Sigmoid colon (tissue), 7 donors: ENCODE data around the gene TECTA. TPM values are rescaled to one million over a fixed set of nuclear protein-coding genes. Genes with fewer than 3 reads are reported as not detected.

Experiments
- DNase-seq: peaks from one replicate; pipeline ENCODE4 v3.0.0-alpha.2; 2019
- H3K27ac ChIP-seq, 4 donors: fragments of 200-600 bp; sonication (generic); one replicate each; pipeline ENCODE4 v1.5.1; 2016 to 2019; ENCODE audit warnings: mild to moderate bottlenecking in 1 of 4
- H3K27me3 ChIP-seq, 3 donors: fragments of 200-600 bp; sonication (generic); one replicate each; pipeline ENCODE4 v1.5.1; 2019; ENCODE audit warnings: mild to moderate bottlenecking in 1 of 3
- H3K36me3 ChIP-seq, 4 donors: fragments of 200-600 bp; sonication (generic); one replicate each; pipeline ENCODE4 v1.5.1; 2016 to 2019
- H3K4me1 ChIP-seq, 4 donors: fragments of 200-600 bp; sonication (generic); one replicate each; pipeline ENCODE4 v1.5.1; 2017 to 2019
- H3K4me3 ChIP-seq, 4 donors: fragments of 200-600 bp; sonication (generic); one replicate each; pipeline ENCODE4 v1.5.1; 2017 to 2019; ENCODE audit warnings: mild to moderate bottlenecking in 2 of 4, moderate library complexity in 1 of 4
- H3K9me3 ChIP-seq, 4 donors: fragments of 200-600 bp in 3 of 4; sonication (generic) in 3 of 4; one replicate each; pipeline versions ENCODE4 v1.5.1 to v1.6.1; 2013 to 2019
- CTCF ChIP-seq, 4 experiments: fragments of 450-650 bp in 3 of 4; fragments of 200-600 bp in 1 of 4; IDR thresholded peaks; one replicate each; pipeline ENCODE4 v1.5.1; 2016 to 2019; ENCODE audit warnings: antibody characterized with exemption in 4 of 4, mild to moderate bottlenecking in 3 of 4, moderate library complexity in 2 of 4
- EP300 ChIP-seq, 4 donors: sonication (generic); formaldehyde crosslinking; IDR thresholded peaks; one replicate each; pipeline ENCODE4 v1.6.1; 2017; ENCODE audit warnings: antibody characterized with exemption in 4 of 4
- POLR2A ChIP-seq, 2 donors: fragments of 450-650 bp; IDR thresholded peaks; one replicate each; pipeline ENCODE4 v1.6.1; 2016; ENCODE audit warnings: antibody characterized with exemption in 2 of 2, mild to moderate bottlenecking in 2 of 2, moderate library complexity in 2 of 2
- POLR2AphosphoS5 ChIP-seq, 4 donors: sonication (generic); formaldehyde crosslinking; IDR thresholded peaks; one replicate each; pipeline ENCODE4 v1.6.1; 2017; ENCODE audit warnings: antibody characterized with exemption in 4 of 4
- WGBS, 2 donors: extraction: QIAGEN DNeasy Blood & Tissue Kit; methylation state at CpG; one replicate each; pipeline ENCODE4 v1.1.7; 2013; 5-methylcytosine and 5-hydroxymethylcytosine counted together
- intact Hi-C: fragments of 100-400 bp; cut with DNase I; formaldehyde crosslinking; loops from one replicate; pipeline ENCODE4 v1.15.1; 2023
- polyA plus RNA-seq, 3 donors: library from polyadenylated mRNA; stranded (reverse); fragments of 200-250 nt; gene quantifications; one replicate each; pipeline ENCODE4 v1.2.3, GENCODE V29; 2013
- total RNA-seq, 4 donors: library from RNA; depleted of rRNA; stranded (reverse); fragments of >200 nt; gene quantifications; one replicate each; pipeline ENCODE4 v1.1.0, GENCODE V29; 2016
- donor health status: healthy with polysubstance abuse.
- donor health status: Bipolar disorder and iron deficiency.
- donor health status: healthy.

TECTA gene
- total and polyA plus RNA-seq, 7 donors, result 0.28 to 3.9 (median 1.1) TPM; not detected in 2

- intact Hi-C loops, result loop anchor here (2.0 to 5.0 kb wide), 2 partner anchors 508 to 684 kb away; partner anchors contain the start of gene GRIK4
- Histone ChIP-seq H3K27ac (no peak overlapping the region), H3K27me3 (no peaks in the 10 kb centered on the region), H3K36me3 (no peaks in the 10 kb centered on the region), H3K9me3 (no peaks in the 10 kb centered on the region), H3K4me3 (no peak overlapping the region), H3K4me1 (peaks cover 0 to 10% (median 2%) of the 10 kb centered on the region in 4 donors)
- WGBS, 2 donors, result 4 to 15% methylated on average over 13 of the region's 13 CpGs
- TF ChIP-seq POLR2AphosphoS5 (IDR thresholded peaks at IDR 0.05), result peak in 1 of 4 donors; percentile 19
- no peak for TF ChIP-seq EP300 (IDR thresholded peaks at IDR 0.05)
- TF ChIP-seq CTCF (IDR thresholded peaks at IDR 0.05), result peak; percentile 69 to 86 (median 74)
- no peak for DNase-seq
Observed at GRCh38 chr11:121194731-121195596, 93.9 kb downstream of the TECTA start.

GRCh38 chr11:121198491-121198890 lies 97.4 kb downstream of the TECTA start:
- Histone ChIP-seq H3K4me3 (no peak overlapping the region), H3K9me3 (no peaks in the 10 kb centered on the region), H3K36me3 (no peaks in the 10 kb centered on the region), H3K27ac (no peak overlapping the region), H3K4me1 (peaks cover 0 to 10% (median 2%) of the 10 kb centered on the region in 4 donors), H3K27me3 (no peaks in the 10 kb centered on the region)
- DNase-seq, result no peak
- TF ChIP-seq EP300 (IDR thresholded peaks at IDR 0.05), result no peak
- intact Hi-C loops, result no loop called here
- WGBS, 2 donors, result 78 to 86% methylated on average over 5 of the region's 5 CpGs

GRCh38 chr11:121199516-121199915 lies 98.5 kb downstream of the TECTA start:
- no peaks in the 10 kb centered on the region for H3K9me3 ChIP-seq
- H3K4me1 ChIP-seq, result peaks cover 0 to 7% (median 2%) of the 10 kb centered on the region in 4 donors
- H3K27ac ChIP-seq, result no peak overlapping the region
- DNase-seq, result no peak
- H3K27me3 ChIP-seq, result no peaks in the 10 kb centered on the region
- intact Hi-C loops, result no loop called here
- WGBS, 2 donors, result 56 to 67% methylated on average over 3 of the region's 3 CpGs
- TF ChIP-seq CTCF (IDR thresholded peaks at IDR 0.05) (no peak), POLR2AphosphoS5 (IDR thresholded peaks at IDR 0.05) (no peak), EP300 (IDR thresholded peaks at IDR 0.05) (no peak), POLR2A (IDR thresholded peaks at IDR 0.05) (no peak)
- H3K36me3 ChIP-seq, result no peaks in the 10 kb centered on the region
- H3K4me3 ChIP-seq, result no peak overlapping the region

- no peaks in the 10 kb centered on the region for H3K36me3 ChIP-seq
- WGBS, 2 donors, result 4 to 38% methylated on average over 2 of the region's 2 CpGs
- no peak for DNase-seq
- H3K9me3 ChIP-seq, result no peaks in the 10 kb centered on the region
- no peaks in the 10 kb centered on the region for H3K27me3 ChIP-seq
- intact Hi-C loops, result no loop called here
- TF ChIP-seq CTCF (IDR thresholded peaks at IDR 0.05) (no peak), EP300 (IDR thresholded peaks at IDR 0.05) (no peak), POLR2AphosphoS5 (IDR thresholded peaks at IDR 0.05) (no peak), POLR2A (IDR thresholded peaks at IDR 0.05) (no peak)
- no peak overlapping the region for H3K4me3 ChIP-seq
- no peak overlapping the region for H3K27ac ChIP-seq
- H3K4me1 ChIP-seq, result peaks cover 0 to 18% (median 11%) of the 10 kb centered on the region in 4 donors
Observed at GRCh38 chr11:121206810-121207209, 105.8 kb downstream of the TECTA start.

- H3K4me3 ChIP-seq, result no peak overlapping the region
- intact Hi-C loops, result no loop called here
- TF ChIP-seq POLR2A (IDR thresholded peaks at IDR 0.05), result no peak
- no peak for TF ChIP-seq EP300 (IDR thresholded peaks at IDR 0.05)
- TF ChIP-seq CTCF (IDR thresholded peaks at IDR 0.05), result no peak
- TF ChIP-seq POLR2AphosphoS5 (IDR thresholded peaks at IDR 0.05), result no peak
Observed at GRCh38 chr11:121207485-121208115, 106.6 kb downstream of the TECTA start.

More at GRCh38 chr11:121207485-121208115, 106.6 kb downstream of the TECTA start:
- Histone ChIP-seq H3K9me3 (no peaks in the 10 kb centered on the region), H3K36me3 (no peaks in the 10 kb centered on the region), H3K4me1 (peaks cover 0 to 18% (median 11%) of the 10 kb centered on the region in 4 donors), H3K27ac (no peak overlapping the region), H3K27me3 (no peaks in the 10 kb centered on the region)
- DNase-seq, result no peak
